ENCODE results near the gene ABTB2.

DNA sequence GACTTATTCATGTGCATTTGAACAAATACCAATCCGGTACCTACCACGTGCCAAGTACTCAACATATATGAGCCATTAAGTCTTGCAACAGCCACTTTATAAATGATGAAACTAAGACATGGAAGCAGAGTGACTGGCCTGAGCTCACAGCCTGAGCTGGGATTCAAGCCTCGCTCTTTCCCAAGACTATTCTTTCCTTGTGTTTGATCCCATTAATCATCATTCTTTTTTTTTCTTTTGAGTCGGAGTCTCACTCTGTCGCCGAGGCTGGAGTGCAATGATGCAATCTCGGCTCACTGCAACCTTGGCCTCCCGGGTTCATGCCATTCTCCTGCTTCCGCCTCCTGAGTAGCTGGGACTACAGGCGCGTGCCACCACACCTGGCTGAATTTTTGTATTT lies 119.3 kb downstream of the ABTB2 start:
- no peak for TF ChIP-seq POLR2AphosphoS5 (IDR thresholded peaks at IDR 0.05; ENCODE audit: low read depth, low read length)
- TF ChIP-seq, protein P1, sequence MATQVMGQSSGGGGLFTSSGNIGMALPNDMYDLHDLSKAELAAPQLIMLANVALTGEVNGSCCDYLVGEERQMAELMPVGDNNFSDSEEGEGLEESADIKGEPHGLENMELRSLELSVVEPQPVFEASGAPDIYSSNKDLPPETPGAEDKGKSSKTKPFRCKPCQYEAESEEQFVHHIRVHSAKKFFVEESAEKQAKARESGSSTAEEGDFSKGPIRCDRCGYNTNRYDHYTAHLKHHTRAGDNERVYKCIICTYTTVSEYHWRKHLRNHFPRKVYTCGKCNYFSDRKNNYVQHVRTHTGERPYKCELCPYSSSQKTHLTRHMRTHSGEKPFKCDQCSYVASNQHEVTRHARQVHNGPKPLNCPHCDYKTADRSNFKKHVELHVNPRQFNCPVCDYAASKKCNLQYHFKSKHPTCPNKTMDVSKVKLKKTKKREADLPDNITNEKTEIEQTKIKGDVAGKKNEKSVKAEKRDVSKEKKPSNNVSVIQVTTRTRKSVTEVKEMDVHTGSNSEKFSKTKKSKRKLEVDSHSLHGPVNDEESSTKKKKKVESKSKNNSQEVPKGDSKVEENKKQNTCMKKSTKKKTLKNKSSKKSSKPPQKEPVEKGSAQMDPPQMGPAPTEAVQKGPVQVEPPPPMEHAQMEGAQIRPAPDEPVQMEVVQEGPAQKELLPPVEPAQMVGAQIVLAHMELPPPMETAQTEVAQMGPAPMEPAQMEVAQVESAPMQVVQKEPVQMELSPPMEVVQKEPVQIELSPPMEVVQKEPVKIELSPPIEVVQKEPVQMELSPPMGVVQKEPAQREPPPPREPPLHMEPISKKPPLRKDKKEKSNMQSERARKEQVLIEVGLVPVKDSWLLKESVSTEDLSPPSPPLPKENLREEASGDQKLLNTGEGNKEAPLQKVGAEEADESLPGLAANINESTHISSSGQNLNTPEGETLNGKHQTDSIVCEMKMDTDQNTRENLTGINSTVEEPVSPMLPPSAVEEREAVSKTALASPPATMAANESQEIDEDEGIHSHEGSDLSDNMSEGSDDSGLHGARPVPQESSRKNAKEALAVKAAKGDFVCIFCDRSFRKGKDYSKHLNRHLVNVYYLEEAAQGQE (IDR thresholded peaks at IDR 0.05; ENCODE audit: insufficient read depth in 1 of 2, low read depth in 2 of 2, low read length in 2 of 2): no peak
- TF ChIP-seq TAF1 (IDR thresholded peaks at IDR 0.05; ENCODE audit: borderline replicate concordance, insufficient read depth, low read length): no peak
- no peak for TF ChIP-seq FOXP2 (optimal IDR thresholded peaks at IDR 0.05; ENCODE audit: borderline replicate concordance, extremely low read depth, extremely low read length, insufficient read depth)
- no peak for TF ChIP-seq SIN3A (IDR thresholded peaks at IDR 0.05; ENCODE audit: borderline replicate concordance, insufficient read depth, low read length)

Data from PFSK-1 (cell line).